Measurements from ENCODE around the gene SPRTN.

DNA sequence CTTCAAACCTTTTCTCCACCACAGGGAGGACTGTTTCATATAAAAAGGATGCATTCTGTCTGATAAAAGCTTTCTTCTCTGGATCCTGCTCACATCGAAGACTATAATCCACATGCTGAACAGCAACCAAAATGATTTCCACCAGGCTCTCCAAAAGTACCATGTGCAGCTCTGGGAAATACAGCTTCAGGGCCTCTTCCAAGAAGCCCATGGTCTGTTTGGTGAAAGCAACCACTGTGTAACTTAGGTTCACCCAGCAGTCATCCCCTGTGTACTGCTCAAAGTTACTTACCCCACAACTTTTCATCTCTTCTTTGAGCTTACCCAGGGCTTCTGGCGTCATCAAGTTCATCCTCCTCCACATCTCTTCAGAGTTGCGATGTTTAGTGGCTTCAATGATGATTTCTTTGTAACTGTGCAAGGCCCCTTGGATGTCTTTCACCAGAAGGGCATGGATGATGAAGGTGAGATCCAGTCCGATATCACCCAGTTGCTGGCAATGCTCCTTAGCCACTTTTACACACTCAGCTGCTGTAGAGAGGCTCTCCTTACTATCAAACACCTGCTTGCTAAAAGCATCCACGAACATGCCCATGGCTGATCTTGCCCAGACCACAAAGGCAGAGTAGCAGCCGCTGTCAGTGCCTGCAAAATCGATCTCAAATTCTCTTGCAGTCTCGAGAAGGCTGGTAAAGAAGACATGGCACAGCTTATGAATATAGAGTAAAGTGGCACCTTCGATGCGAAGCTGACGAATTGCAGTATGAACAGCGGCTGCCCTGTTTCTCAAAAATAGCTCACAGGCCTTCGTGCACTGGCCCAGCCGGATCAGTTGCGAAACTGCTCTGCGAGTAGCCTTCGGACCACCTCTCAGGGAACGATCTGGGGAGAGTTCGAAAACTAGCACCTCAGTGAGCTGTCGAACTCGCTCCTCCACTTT is 2.2 kb upstream of the SPRTN start:
- TF ChIP-seq CTCF (IDR thresholded peaks at IDR 0.05) (no peak), ZFX (IDR thresholded peaks at IDR 0.05; ENCODE audit: borderline replicate concordance) (no peak)
